ENCODE results near the gene RFX2. TPM values are rescaled to one million over a fixed set of nuclear protein-coding genes. Genes with fewer than 3 reads are reported as not detected.

Gene RFX2
- total RNA-seq, 1 donor from 2014 or later = 6.5 TPM

GRCh38 chr19:6000228-6000847, 110.0 kb downstream of the RFX2 start:
- Mint-ChIP-seq H3K4me3 (ENCODE audit: unreplicated experiment) (no peak overlapping the region), H3K4me1 (ENCODE audit: low read depth) (no peaks in the 10 kb centered on the region), H3K36me3 (ENCODE audit: low read depth) (peaks cover 16% of the 10 kb centered on the region), H3K27me3 (ENCODE audit: low read depth) (no peaks in the 10 kb centered on the region), H3K27ac (ENCODE audit: unreplicated experiment) (no peak overlapping the region), H3K9me3 (ENCODE audit: low read depth) (no peaks in the 10 kb centered on the region)
- no peak for DNase-seq (ENCODE audit: low spot score)
- no peak for TF ChIP-seq CTCF (IDR thresholded peaks at IDR 0.05)

GRCh38 chr19:5999693-6000092, 110.6 kb downstream of the RFX2 start:
- no peak for TF ChIP-seq CTCF (IDR thresholded peaks at IDR 0.05)
- no peak overlapping the region for H3K27ac Mint-ChIP-seq (ENCODE audit: unreplicated experiment)
- no peak for DNase-seq (ENCODE audit: low spot score)

GRCh38 chr19:5997371-5997770, 112.9 kb downstream of the RFX2 start:
- Mint-ChIP-seq H3K4me3 (ENCODE audit: unreplicated experiment) (no peak overlapping the region), H3K4me1 (ENCODE audit: low read depth) (peaks cover 13% of the 10 kb centered on the region), H3K36me3 (ENCODE audit: low read depth) (peaks cover 12% of the 10 kb centered on the region), H3K27ac (ENCODE audit: unreplicated experiment) (no peak overlapping the region), H3K27me3 (ENCODE audit: low read depth) (no peaks in the 10 kb centered on the region), H3K9me3 (ENCODE audit: low read depth) (no peaks in the 10 kb centered on the region)
- peak; percentile 45 for TF ChIP-seq CTCF (IDR thresholded peaks at IDR 0.05)
- DNase-seq (ENCODE audit: low spot score) = no peak

More at GRCh38 chr19:5999693-6000092, 110.6 kb downstream of the RFX2 start:
- no peak overlapping the region for H3K4me3 Mint-ChIP-seq (ENCODE audit: unreplicated experiment)
- H3K27me3 Mint-ChIP-seq (ENCODE audit: low read depth) = no peaks in the 10 kb centered on the region
- peaks cover 16% of the 10 kb centered on the region for H3K36me3 Mint-ChIP-seq (ENCODE audit: low read depth)
- no peaks in the 10 kb centered on the region for H3K9me3 Mint-ChIP-seq (ENCODE audit: low read depth)
- H3K4me1 Mint-ChIP-seq (ENCODE audit: low read depth) = no peaks in the 10 kb centered on the region

GRCh38 chr19:5996623-5997320, 113.5 kb downstream of the RFX2 start:
- no peak for TF ChIP-seq CTCF (IDR thresholded peaks at IDR 0.05)
- no peaks in the 10 kb centered on the region for H3K27me3 Mint-ChIP-seq (ENCODE audit: low read depth)
- no peak for DNase-seq (ENCODE audit: low spot score)
- H3K27ac Mint-ChIP-seq (ENCODE audit: unreplicated experiment) = no peak overlapping the region
- peaks cover 9% of the 10 kb centered on the region for H3K36me3 Mint-ChIP-seq (ENCODE audit: low read depth)
- no peaks in the 10 kb centered on the region for H3K9me3 Mint-ChIP-seq (ENCODE audit: low read depth)
- no peak overlapping the region for H3K4me3 Mint-ChIP-seq (ENCODE audit: unreplicated experiment)
- peaks cover 13% of the 10 kb centered on the region for H3K4me1 Mint-ChIP-seq (ENCODE audit: low read depth)

GRCh38 chr19:5996102-5996501, 114.2 kb downstream of the RFX2 start:
- Mint-ChIP-seq H3K4me1 (ENCODE audit: low read depth) (peaks cover 13% of the 10 kb centered on the region), H3K27ac (ENCODE audit: unreplicated experiment) (no peak overlapping the region), H3K4me3 (ENCODE audit: unreplicated experiment) (no peak overlapping the region), H3K27me3 (ENCODE audit: low read depth) (no peaks in the 10 kb centered on the region), H3K9me3 (ENCODE audit: low read depth) (no peaks in the 10 kb centered on the region), H3K36me3 (ENCODE audit: low read depth) (peaks cover 9% of the 10 kb centered on the region)
- no peak for TF ChIP-seq CTCF (IDR thresholded peaks at IDR 0.05)
- no peak for DNase-seq (ENCODE audit: low spot score)

Measured in chondrocyte (in vitro differentiated cells).